Vagina (tissue), 2 donors: ENCODE data around the gene NRXN2. TPM values are rescaled to one million over a fixed set of nuclear protein-coding genes. Genes with fewer than 3 reads are reported as not detected.

Experiments
- DNase-seq, 2 donors: peaks; one replicate each; pipeline ENCODE4 v3.0.0-alpha.2; 2017; ENCODE audit errors: extremely low spot score in 2 of 2
- H3K27ac ChIP-seq: fragments of 200-600 bp; sonication (generic); one replicate; pipeline ENCODE4 v1.5.1; 2019
- H3K27me3 ChIP-seq: fragments of 200-600 bp; sonication (generic); one replicate; pipeline ENCODE4 v1.5.1; 2019
- H3K36me3 ChIP-seq, 2 donors: fragments of 200-600 bp; sonication (generic); one replicate each; pipeline ENCODE4 v1.5.1; 2017 to 2019
- H3K4me1 ChIP-seq: fragments of 200-600 bp; sonication (generic); one replicate; pipeline ENCODE4 v1.5.1; 2019
- H3K4me3 ChIP-seq, 2 donors: fragments of 200-600 bp; sonication (generic); 1 replicate in 1 of 2; 2 replicates in 1 of 2; pipeline ENCODE4 v1.5.1; 2016 to 2019
- H3K9me3 ChIP-seq: fragments of 200-600 bp; sonication (generic); one replicate; pipeline ENCODE4 v1.5.1; 2019
- POLR2A ChIP-seq, 2 donors: fragments of 450-650 bp; IDR thresholded peaks; one replicate each; pipeline ENCODE4 v1.6.1; 2017; ENCODE audit warnings: antibody characterized with exemption in 2 of 2, mild to moderate bottlenecking in 2 of 2, moderate library complexity in 2 of 2
- POLR2AphosphoS5 ChIP-seq, 2 donors: sonication (generic); formaldehyde crosslinking; IDR thresholded peaks; one replicate each; pipeline ENCODE4 v1.9.0; 2017; ENCODE audit warnings: antibody characterized with exemption in 2 of 2, mild to moderate bottlenecking in 2 of 2, low read depth in 1 of 2; ENCODE audit not compliant: insufficient read depth in 1 of 2
- intact Hi-C: fragments of 100-400 bp; cut with DNase I; formaldehyde crosslinking; loops from one replicate; pipeline ENCODE4 v1.15.1; 2023
- total RNA-seq: library from RNA; depleted of rRNA; stranded (reverse); fragments of >200 nt; gene quantifications from one replicate; pipeline ENCODE4 v1.2.3, GENCODE V29; 2016
- TF ChIP-seq, protein P1 (sequence below), 3 experiments: fragments of 450-650 bp in 2 of 3; fragments of 200-600 bp in 1 of 3; sonication (generic) in 1 of 3; IDR thresholded peaks; one replicate each; pipeline ENCODE4 v1.5.1; 2017 to 2019; ENCODE audit warnings: antibody characterized with exemption in 3 of 3, mild to moderate bottlenecking in 2 of 3, moderate library complexity in 2 of 3

Gene NRXN2
- total RNA-seq, 1 donor from 2014 or later = 16.9 TPM

DNA sequence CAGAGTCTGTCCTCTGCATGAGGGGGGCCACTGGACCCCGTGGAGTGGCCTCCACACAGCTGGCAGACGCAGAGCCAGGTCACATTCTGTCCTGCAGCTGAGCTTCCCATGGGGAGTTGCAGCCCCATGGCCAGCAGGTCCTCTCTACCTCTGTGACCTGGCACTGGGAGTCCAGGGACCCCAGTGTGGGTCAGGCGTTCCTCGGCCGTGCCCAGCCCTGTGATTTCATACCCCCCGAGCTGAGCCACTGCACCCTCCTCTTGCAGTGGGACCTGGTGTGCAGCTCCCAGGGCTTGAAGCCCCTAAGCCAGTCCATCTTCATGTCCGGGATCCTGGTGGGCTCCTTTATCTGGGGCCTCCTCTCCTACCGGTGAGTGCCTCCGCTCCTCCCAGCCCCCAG is 164.1 kb downstream of the NRXN2 start:
- no peak for DNase-seq
- no peaks in the 10 kb centered on the region for H3K9me3 ChIP-seq
- H3K27me3 ChIP-seq = no peaks in the 10 kb centered on the region
- TF ChIP-seq POLR2A (IDR thresholded peaks at IDR 0.05) (no peak), POLR2AphosphoS5 (IDR thresholded peaks at IDR 0.05; ENCODE audit: insufficient read depth in 1 of 2, low read depth in 1 of 2) (no peak)
- TF ChIP-seq, protein P1, sequence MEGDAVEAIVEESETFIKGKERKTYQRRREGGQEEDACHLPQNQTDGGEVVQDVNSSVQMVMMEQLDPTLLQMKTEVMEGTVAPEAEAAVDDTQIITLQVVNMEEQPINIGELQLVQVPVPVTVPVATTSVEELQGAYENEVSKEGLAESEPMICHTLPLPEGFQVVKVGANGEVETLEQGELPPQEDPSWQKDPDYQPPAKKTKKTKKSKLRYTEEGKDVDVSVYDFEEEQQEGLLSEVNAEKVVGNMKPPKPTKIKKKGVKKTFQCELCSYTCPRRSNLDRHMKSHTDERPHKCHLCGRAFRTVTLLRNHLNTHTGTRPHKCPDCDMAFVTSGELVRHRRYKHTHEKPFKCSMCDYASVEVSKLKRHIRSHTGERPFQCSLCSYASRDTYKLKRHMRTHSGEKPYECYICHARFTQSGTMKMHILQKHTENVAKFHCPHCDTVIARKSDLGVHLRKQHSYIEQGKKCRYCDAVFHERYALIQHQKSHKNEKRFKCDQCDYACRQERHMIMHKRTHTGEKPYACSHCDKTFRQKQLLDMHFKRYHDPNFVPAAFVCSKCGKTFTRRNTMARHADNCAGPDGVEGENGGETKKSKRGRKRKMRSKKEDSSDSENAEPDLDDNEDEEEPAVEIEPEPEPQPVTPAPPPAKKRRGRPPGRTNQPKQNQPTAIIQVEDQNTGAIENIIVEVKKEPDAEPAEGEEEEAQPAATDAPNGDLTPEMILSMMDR (IDR thresholded peaks at IDR 0.05) = no peak
- H3K27ac ChIP-seq = no peak overlapping the region
- peaks cover 23% of the 10 kb centered on the region for H3K4me1 ChIP-seq
- intact Hi-C loops = no loop called here
- H3K4me3 ChIP-seq = no peak overlapping the region
- no peaks in the 10 kb centered on the region for H3K36me3 ChIP-seq

DNA sequence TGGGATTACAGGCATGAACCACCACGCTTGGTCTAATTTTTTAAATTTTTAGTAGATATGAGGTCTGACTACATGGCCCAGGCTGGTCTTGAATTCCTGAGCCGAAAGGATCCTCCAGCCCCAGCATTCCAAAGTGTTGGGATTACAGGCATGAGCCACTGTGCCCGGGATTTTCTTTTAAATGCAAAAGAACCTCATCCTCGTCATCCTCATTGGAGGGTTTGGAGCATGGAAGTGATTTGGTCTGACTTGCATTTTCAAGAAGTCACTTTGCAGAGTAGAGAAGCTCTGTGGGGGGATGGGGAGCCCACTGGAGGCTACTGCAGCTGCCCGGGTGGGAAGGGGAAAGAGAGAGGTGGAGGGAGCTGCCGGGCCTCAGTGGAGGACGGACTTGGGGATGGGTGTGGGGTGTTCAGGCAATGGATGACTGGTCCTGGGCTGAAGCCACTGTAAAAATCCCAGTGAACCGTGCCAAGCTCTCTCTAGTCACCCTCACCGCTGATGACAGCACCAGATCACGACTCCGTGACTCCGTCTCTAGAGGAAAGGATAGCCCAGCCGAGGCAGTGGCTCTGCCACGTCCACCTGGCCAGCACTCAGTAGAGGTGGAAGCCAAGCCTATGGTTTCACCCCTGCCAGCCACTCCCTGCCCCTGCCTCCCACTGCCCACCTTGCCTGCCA is 164.8 kb downstream of the NRXN2 start:
- Histone ChIP-seq H3K4me1 (peaks cover 28% of the 10 kb centered on the region), H3K27me3 (no peaks in the 10 kb centered on the region), H3K36me3 (no peaks in the 10 kb centered on the region), H3K4me3 (no peak overlapping the region), H3K27ac (no peak overlapping the region), H3K9me3 (no peaks in the 10 kb centered on the region)
- DNase-seq = no peak
- TF ChIP-seq POLR2AphosphoS5 (IDR thresholded peaks at IDR 0.05; ENCODE audit: insufficient read depth in 1 of 2, low read depth in 1 of 2) (no peak), POLR2A (IDR thresholded peaks at IDR 0.05) (no peak)
- TF ChIP-seq, protein P1 (IDR thresholded peaks at IDR 0.05) = no peak
- intact Hi-C loops = no loop called here

DNA sequence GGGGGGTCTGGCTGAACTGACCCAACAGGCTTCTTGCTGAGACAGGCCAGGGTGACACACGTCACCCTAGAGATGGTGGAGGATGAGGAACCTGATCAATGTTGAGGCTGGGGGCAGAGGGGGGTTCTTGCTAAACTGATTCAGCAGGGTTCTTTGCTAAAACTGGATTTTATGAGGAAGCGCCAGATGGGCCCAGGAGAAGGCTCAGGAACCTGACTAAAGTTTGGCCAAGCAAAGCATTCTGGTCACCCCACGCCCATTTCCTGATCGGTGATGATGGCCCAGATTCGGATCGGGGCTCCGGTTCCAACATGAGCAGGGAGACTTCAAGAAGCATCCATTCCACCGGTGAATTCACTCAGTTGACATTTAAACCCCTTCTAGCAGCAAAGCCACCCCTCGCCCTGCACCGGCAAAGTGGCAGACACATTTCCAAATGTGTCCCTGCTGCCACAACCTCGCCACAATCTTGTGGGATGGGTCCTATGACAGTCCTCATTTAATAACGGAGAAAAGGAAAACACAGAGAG is 166.2 kb downstream of the NRXN2 start:
- H3K27me3 ChIP-seq = no peaks in the 10 kb centered on the region
- no peak overlapping the region for H3K27ac ChIP-seq
- TF ChIP-seq POLR2AphosphoS5 (IDR thresholded peaks at IDR 0.05; ENCODE audit: insufficient read depth in 1 of 2, low read depth in 1 of 2) = no peak
- TF ChIP-seq POLR2A (IDR thresholded peaks at IDR 0.05) = no peak
- TF ChIP-seq, protein P1 (IDR thresholded peaks at IDR 0.05) = no peak
- DNase-seq = no peak
- H3K9me3 ChIP-seq = no peaks in the 10 kb centered on the region
- no peak overlapping the region for H3K4me3 ChIP-seq
- peaks cover 28% of the 10 kb centered on the region for H3K4me1 ChIP-seq
- no peaks in the 10 kb centered on the region for H3K36me3 ChIP-seq
- intact Hi-C loops = no loop called here

Other genes with a start within 250 kb of the NRXN2 start
- 0.25 TPM for gene SLC22A11, start 167.3 kb downstream of the NRXN2 start, total RNA-seq
- gene SLC22A12, start 132.0 kb downstream of the NRXN2 start, total RNA-seq = not detected
- 27.5 TPM for gene RASGRP2, start 20.9 kb upstream of the NRXN2 start, total RNA-seq
- 0.98 TPM for gene PYGM, start 36.8 kb upstream of the NRXN2 start, total RNA-seq
- 278 TPM for gene SF1, start 55.3 kb upstream of the NRXN2 start, total RNA-seq
- 20.6 TPM for gene MAP4K2, start 80.0 kb upstream of the NRXN2 start, total RNA-seq
- 27.0 TPM for gene MEN1, start 87.4 kb upstream of the NRXN2 start, total RNA-seq
- gene CDC42BPG, start 121.5 kb upstream of the NRXN2 start, total RNA-seq = 13.0 TPM
- gene EHD1, start 155.4 kb upstream of the NRXN2 start, total RNA-seq = 61.6 TPM
- gene ATG2A, start 194.0 kb upstream of the NRXN2 start, total RNA-seq = 27.0 TPM
- 16.9 TPM for gene PPP2R5B, start 201.5 kb upstream of the NRXN2 start, total RNA-seq
- gene GPHA2, start 212.7 kb upstream of the NRXN2 start, total RNA-seq = not detected
- gene MAJIN, start 248.9 kb upstream of the NRXN2 start, total RNA-seq = not detected